Liver (tissue), 9 donors: ENCODE results near the gene LY6G5B. TPM values are rescaled to one million over a fixed set of nuclear protein-coding genes. Genes with fewer than 3 reads are reported as not detected.

Source experiments
- DNase-seq: peaks from one replicate; pipeline ENCODE4 v3.0.0-alpha.2; 2017; ENCODE audit warnings: low spot score
- H3K27ac ChIP-seq, 2 donors: one replicate each; pipeline ENCODE4 v1.7.0; 2013; ENCODE audit warnings: inconsistent platforms in 2 of 2, low read length in 2 of 2, control low read depth in 1 of 2, low read depth in 1 of 2, mild to moderate bottlenecking in 1 of 2
- H3K27me3 ChIP-seq, 4 donors: one replicate each; pipeline versions ENCODE4 v1.6.1 to v1.7.0; 2013; ENCODE audit warnings: low read length in 3 of 4, inconsistent platforms in 1 of 4, mild to moderate bottlenecking in 1 of 4, moderate library complexity in 1 of 4; ENCODE audit not compliant: control insufficient read depth in 4 of 4, insufficient read depth in 4 of 4
- H3K36me3 ChIP-seq, 4 donors: one replicate each; pipeline versions ENCODE4 v1.6.1 to v1.7.0; 2013; ENCODE audit warnings: low read length in 3 of 4, mild to moderate bottlenecking in 3 of 4, low read depth in 1 of 4, moderate library complexity in 1 of 4; ENCODE audit not compliant: control insufficient read depth in 4 of 4, insufficient read depth in 3 of 4
- H3K4me1 ChIP-seq, 4 donors: one replicate each; pipeline versions ENCODE4 v1.6.1 to v1.7.0; 2013; ENCODE audit warnings: low read length in 3 of 4, mild to moderate bottlenecking in 3 of 4, moderate library complexity in 1 of 4; ENCODE audit not compliant: control insufficient read depth in 4 of 4, insufficient read depth in 4 of 4
- H3K4me3 ChIP-seq, 3 donors: one replicate each; pipeline versions ENCODE4 v1.6.1 to v1.7.0; 2013; ENCODE audit warnings: low read length in 3 of 3, control low read depth in 1 of 3, low read depth in 1 of 3, mild to moderate bottlenecking in 1 of 3
- H3K9ac ChIP-seq, 2 donors: one replicate each; pipeline ENCODE4 v1.7.0; 2013; ENCODE audit warnings: low read length in 2 of 2, mild to moderate bottlenecking in 2 of 2, moderate library complexity in 2 of 2, control low read depth in 1 of 2, low read depth in 1 of 2
- H3K9me3 ChIP-seq, 4 donors: one replicate each; pipeline versions ENCODE4 v1.6.1 to v1.7.0; 2013; ENCODE audit warnings: low read length in 3 of 4; ENCODE audit not compliant: control insufficient read depth in 4 of 4
- FOXA1 ChIP-seq: IDR thresholded peaks from 2 replicates; pipeline ENCODE4 v1.6.1; 2016; ENCODE audit warnings: antibody characterized with exemption
- GABPA ChIP-seq, 2 donors: IDR thresholded peaks in 1 of 2; conservative IDR thresholded peaks in 1 of 2; 2 replicates each; pipeline ENCODE4 v1.6.1; 2016; ENCODE audit warnings: antibody characterized with exemption in 2 of 2, mild to moderate bottlenecking in 1 of 2, moderate library complexity in 1 of 2
- HNF4A ChIP-seq, 2 donors: conservative IDR thresholded peaks; 2 replicates each; pipeline ENCODE4 v1.6.1; 2016; ENCODE audit warnings: antibody characterized with exemption in 2 of 2, mild to moderate bottlenecking in 2 of 2
- HNF4G ChIP-seq: IDR thresholded peaks from 2 replicates; pipeline ENCODE4 v1.6.1; 2016; ENCODE audit warnings: antibody characterized with exemption
- RAD21 ChIP-seq, 2 donors: IDR thresholded peaks; 2 replicates each; pipeline ENCODE4 v1.6.1; 2016; ENCODE audit warnings: antibody characterized with exemption in 2 of 2, mild to moderate bottlenecking in 2 of 2
- RXRA ChIP-seq, 2 donors: IDR thresholded peaks; 2 replicates each; pipeline ENCODE4 v1.6.1; 2017 to 2018; ENCODE audit warnings: antibody characterized with exemption in 2 of 2, mild to moderate bottlenecking in 1 of 2
- SP1 ChIP-seq: IDR thresholded peaks from 2 replicates; pipeline ENCODE4 v1.6.1; 2018; ENCODE audit warnings: antibody characterized with exemption, mild to moderate bottlenecking
- YY1 ChIP-seq: IDR thresholded peaks from 2 replicates; pipeline ENCODE4 v1.6.1; 2016; ENCODE audit warnings: antibody characterized with exemption, mild to moderate bottlenecking
- WGBS: extraction: QIAGEN DNeasy Blood & Tissue Kit; methylation state at CpG from one replicate; pipeline ENCODE4 v1.1.7; 2013; 5-methylcytosine and 5-hydroxymethylcytosine counted together
- polyA plus RNA-seq, 2 donors: library from polyadenylated mRNA; stranded (reverse) in 1 of 2; unstranded in 1 of 2; fragments of 200-250 nt in 1 of 2; fragments of >200 nt in 1 of 2; fragmentation: Nextera tagmentation in 1 of 2; extraction: Ambion mirVana in 1 of 2; gene quantifications; one replicate each; pipeline versions ENCODE4 v1.2.1 to v1.2.3, GENCODE V29; 2013 to 2015
- total RNA-seq, 2 donors: library from RNA; depleted of rRNA; stranded (reverse); fragments of >200 nt; gene quantifications; one replicate each; pipeline ENCODE4 v1.2.3, GENCODE V29; 2014
- TF ChIP-seq, protein P1 (sequence below): IDR thresholded peaks from 2 replicates; pipeline ENCODE4 v1.6.1; 2016; ENCODE audit warnings: antibody characterized with exemption
- TF ChIP-seq, protein P2 (sequence below): IDR thresholded peaks from 2 replicates; pipeline ENCODE4 v1.6.1; 2016; ENCODE audit warnings: antibody characterized with exemption, mild to moderate bottlenecking
- TF ChIP-seq, protein P3 (sequence below): fragments of 150-350 bp; IDR thresholded peaks from 2 replicates; pipeline ENCODE4 v1.5.1; 2017; ENCODE audit warnings: improper control_type of control experiment, low read depth, low read length; ENCODE audit not compliant: missing input control
- donor health status: healthy.
- donor health status: healthy.
- donor health status: healthy.
- donor health status: healthy.
- donor health status: healthy.

LY6G5B gene
- total and polyA plus RNA-seq, 4 donors, result 1.2 to 5.9 (median 2.1) TPM

DNA sequence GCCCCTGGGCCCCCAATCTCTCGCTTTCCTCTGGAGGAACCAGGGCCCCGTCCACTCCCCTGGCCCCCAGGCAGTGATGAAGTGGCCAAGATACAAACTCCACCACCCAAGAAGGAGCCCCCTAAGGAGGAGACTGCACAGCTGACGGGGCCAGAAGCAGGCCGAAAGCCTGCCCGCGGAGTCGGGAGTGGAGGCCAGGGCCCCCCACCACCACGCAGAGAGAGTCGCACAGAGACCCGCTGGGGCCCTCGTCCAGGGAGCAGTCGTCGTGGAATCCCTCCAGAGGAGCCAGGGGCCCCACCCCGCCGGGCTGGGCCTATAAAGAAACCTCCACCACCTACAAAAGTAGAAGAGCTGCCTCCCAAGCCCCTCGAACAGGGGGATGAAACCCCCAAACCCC lies 38.6 kb upstream of the LY6G5B start:
- Histone ChIP-seq H3K9me3 (no peaks in the 10 kb centered on the region), H3K4me3 (no peak overlapping the region), H3K9ac (no peak overlapping the region), H3K27ac (no peak overlapping the region), H3K36me3 (peaks cover 44 to 89% (median 65%) of the 10 kb centered on the region in 4 donors), H3K27me3 (no peaks in the 10 kb centered on the region), H3K4me1 (peaks cover 2 to 23% (median 17%) of the 10 kb centered on the region in 4 donors)
- no peak for DNase-seq
- no peak for TF ChIP-seq HNF4G
- no peak for TF ChIP-seq SP1
- TF ChIP-seq, protein P1, sequence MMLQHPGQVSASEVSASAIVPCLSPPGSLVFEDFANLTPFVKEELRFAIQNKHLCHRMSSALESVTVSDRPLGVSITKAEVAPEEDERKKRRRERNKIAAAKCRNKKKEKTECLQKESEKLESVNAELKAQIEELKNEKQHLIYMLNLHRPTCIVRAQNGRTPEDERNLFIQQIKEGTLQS, result no peak
- TF ChIP-seq YY1, result no peak
- no peak for TF ChIP-seq HNF4A (conservative IDR thresholded peaks at IDR 0.05)
- TF ChIP-seq, protein P2, sequence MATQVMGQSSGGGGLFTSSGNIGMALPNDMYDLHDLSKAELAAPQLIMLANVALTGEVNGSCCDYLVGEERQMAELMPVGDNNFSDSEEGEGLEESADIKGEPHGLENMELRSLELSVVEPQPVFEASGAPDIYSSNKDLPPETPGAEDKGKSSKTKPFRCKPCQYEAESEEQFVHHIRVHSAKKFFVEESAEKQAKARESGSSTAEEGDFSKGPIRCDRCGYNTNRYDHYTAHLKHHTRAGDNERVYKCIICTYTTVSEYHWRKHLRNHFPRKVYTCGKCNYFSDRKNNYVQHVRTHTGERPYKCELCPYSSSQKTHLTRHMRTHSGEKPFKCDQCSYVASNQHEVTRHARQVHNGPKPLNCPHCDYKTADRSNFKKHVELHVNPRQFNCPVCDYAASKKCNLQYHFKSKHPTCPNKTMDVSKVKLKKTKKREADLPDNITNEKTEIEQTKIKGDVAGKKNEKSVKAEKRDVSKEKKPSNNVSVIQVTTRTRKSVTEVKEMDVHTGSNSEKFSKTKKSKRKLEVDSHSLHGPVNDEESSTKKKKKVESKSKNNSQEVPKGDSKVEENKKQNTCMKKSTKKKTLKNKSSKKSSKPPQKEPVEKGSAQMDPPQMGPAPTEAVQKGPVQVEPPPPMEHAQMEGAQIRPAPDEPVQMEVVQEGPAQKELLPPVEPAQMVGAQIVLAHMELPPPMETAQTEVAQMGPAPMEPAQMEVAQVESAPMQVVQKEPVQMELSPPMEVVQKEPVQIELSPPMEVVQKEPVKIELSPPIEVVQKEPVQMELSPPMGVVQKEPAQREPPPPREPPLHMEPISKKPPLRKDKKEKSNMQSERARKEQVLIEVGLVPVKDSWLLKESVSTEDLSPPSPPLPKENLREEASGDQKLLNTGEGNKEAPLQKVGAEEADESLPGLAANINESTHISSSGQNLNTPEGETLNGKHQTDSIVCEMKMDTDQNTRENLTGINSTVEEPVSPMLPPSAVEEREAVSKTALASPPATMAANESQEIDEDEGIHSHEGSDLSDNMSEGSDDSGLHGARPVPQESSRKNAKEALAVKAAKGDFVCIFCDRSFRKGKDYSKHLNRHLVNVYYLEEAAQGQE, result no peak
- TF ChIP-seq, protein P3, sequence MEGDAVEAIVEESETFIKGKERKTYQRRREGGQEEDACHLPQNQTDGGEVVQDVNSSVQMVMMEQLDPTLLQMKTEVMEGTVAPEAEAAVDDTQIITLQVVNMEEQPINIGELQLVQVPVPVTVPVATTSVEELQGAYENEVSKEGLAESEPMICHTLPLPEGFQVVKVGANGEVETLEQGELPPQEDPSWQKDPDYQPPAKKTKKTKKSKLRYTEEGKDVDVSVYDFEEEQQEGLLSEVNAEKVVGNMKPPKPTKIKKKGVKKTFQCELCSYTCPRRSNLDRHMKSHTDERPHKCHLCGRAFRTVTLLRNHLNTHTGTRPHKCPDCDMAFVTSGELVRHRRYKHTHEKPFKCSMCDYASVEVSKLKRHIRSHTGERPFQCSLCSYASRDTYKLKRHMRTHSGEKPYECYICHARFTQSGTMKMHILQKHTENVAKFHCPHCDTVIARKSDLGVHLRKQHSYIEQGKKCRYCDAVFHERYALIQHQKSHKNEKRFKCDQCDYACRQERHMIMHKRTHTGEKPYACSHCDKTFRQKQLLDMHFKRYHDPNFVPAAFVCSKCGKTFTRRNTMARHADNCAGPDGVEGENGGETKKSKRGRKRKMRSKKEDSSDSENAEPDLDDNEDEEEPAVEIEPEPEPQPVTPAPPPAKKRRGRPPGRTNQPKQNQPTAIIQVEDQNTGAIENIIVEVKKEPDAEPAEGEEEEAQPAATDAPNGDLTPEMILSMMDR, result no peak
- TF ChIP-seq FOXA1, result no peak
- no peak for TF ChIP-seq RXRA (IDR thresholded peaks at IDR 0.05)
- WGBS, result 92% methylated on average over 16 of the region's 16 CpGs

DNA sequence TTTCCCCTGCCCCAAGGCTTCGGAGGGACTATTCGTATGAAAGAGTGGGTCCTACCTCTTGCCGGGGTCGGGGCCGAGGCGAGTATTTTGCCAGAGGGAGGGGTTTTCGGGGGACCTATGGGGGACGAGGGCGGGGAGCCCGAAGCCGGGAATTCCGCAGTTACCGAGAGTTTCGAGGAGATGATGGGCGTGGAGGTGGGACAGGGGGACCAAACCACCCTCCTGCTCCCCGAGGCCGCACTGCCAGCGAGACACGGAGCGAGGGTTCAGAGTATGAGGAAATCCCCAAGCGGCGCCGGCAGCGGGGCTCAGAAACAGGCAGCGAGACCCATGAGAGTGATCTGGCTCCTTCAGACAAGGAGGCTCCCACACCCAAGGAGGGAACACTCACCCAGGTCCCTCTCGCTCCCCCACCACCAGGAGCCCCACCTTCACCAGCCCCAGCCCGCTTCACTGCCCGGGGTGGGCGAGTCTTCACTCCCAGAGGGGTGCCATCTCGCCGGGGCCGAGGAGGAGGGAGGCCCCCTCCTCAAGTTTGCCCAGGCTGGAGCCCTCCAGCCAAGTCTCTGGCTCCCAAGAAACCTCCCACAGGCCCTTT lies 38.0 kb upstream of the LY6G5B start:
- Histone ChIP-seq H3K36me3 (peaks cover 50 to 89% (median 64%) of the 10 kb centered on the region in 4 donors), H3K9me3 (no peaks in the 10 kb centered on the region), H3K9ac (no peak overlapping the region), H3K27ac (no peak overlapping the region), H3K4me3 (no peak overlapping the region), H3K27me3 (no peaks in the 10 kb centered on the region), H3K4me1 (peaks cover 2 to 23% (median 17%) of the 10 kb centered on the region in 4 donors)
- DNase-seq, result no peak
- 95% methylated on average over 32 of the region's 32 CpGs for WGBS
- TF ChIP-seq GABPA (IDR thresholded peaks at IDR 0.05 in 1 of 2, conservative IDR thresholded peaks at IDR 0.05 in 1 of 2) (no peak), HNF4A (conservative IDR thresholded peaks at IDR 0.05) (no peak), RAD21 (IDR thresholded peaks at IDR 0.05) (no peak)
- TF ChIP-seq, protein P3, result no peak
